ENCODE data around the gene COX7A2L. TPM values are rescaled to one million over a fixed set of nuclear protein-coding genes. Genes with fewer than 3 reads are reported as not detected.
"Not testable (repeated sequence)": the region's sequence is repeated elsewhere in the genome, so short reads cannot be mapped to it uniquely, and the experiment has no call there.

COX7A2L gene
- total RNA-seq, 1 donor from 2014 or later = 80.7 TPM

- intact Hi-C loops (cut with DNase I) = loop anchor here (10.0 kb wide), 1 partner anchor 241 kb away; no protein-coding TSS in a partner anchor
- H3K4me1 ChIP-seq = no peaks in the 10 kb centered on the region
- no peak overlapping the region for H3K4me3 ChIP-seq
- TF ChIP-seq CTCF (IDR thresholded peaks at IDR 0.05) = no peak
- H3K9me3 ChIP-seq = no peaks in the 10 kb centered on the region
- H3K27me3 ChIP-seq = no peaks in the 10 kb centered on the region
- ATAC-seq = no peak
- no peak overlapping the region for H3K27ac ChIP-seq
- H3K36me3 ChIP-seq = peaks cover 60% of the 10 kb centered on the region
- DNase-seq = no peak
These were observed 25.4 kb downstream of the COX7A2L start for GRCh38 chr2:42335514-42336104.

- not testable (repeated sequence) for DNase-seq, H3K9me3 ChIP-seq, H3K4me1 ChIP-seq, H3K4me3 ChIP-seq, H3K27me3 ChIP-seq, ATAC-seq, H3K27ac ChIP-seq
- peaks cover 65% of the 10 kb centered on the region for H3K36me3 ChIP-seq
- intact Hi-C loops (cut with DNase I) = loop anchor here (10.0 kb wide), 1 partner anchor 240 kb away; no protein-coding TSS in a partner anchor
These were observed 26.2 kb downstream of the COX7A2L start for GRCh38 chr2:42334865-42335264.

GRCh38 chr2:42334220-42334619 lies 26.8 kb downstream of the COX7A2L start:
- no peak for ATAC-seq
- no peak for DNase-seq
- no peak overlapping the region for H3K27ac ChIP-seq
- H3K4me1 ChIP-seq = no peaks in the 10 kb centered on the region
- no peak overlapping the region for H3K4me3 ChIP-seq
- no peaks in the 10 kb centered on the region for H3K9me3 ChIP-seq
- no peaks in the 10 kb centered on the region for H3K27me3 ChIP-seq
- intact Hi-C loops (cut with DNase I) = loop anchor here (10.0 kb wide), 1 partner anchor 239 kb away; no protein-coding TSS in a partner anchor
- no peak for TF ChIP-seq CTCF (IDR thresholded peaks at IDR 0.05)
- H3K36me3 ChIP-seq = peaks cover 71% of the 10 kb centered on the region

GRCh38 chr2:42333579-42333978 lies 27.4 kb downstream of the COX7A2L start:
- no peak overlapping the region for H3K27ac ChIP-seq
- H3K9me3 ChIP-seq = no peaks in the 10 kb centered on the region
- ATAC-seq (no peak), DNase-seq (no peak)
- intact Hi-C loops (cut with DNase I) = loop anchor here (10.0 kb wide), 1 partner anchor 239 kb away; no protein-coding TSS in a partner anchor
- no peaks in the 10 kb centered on the region for H3K4me1 ChIP-seq
- H3K36me3 ChIP-seq = peaks cover 76% of the 10 kb centered on the region
- no peaks in the 10 kb centered on the region for H3K27me3 ChIP-seq
- TF ChIP-seq CTCF (IDR thresholded peaks at IDR 0.05) = no peak
- no peak overlapping the region for H3K4me3 ChIP-seq

- no peak for ATAC-seq
- H3K27me3 ChIP-seq = no peaks in the 10 kb centered on the region
- peaks cover 69% of the 10 kb centered on the region for H3K36me3 ChIP-seq
- no peaks in the 10 kb centered on the region for H3K4me1 ChIP-seq
- no peak for DNase-seq
- H3K9me3 ChIP-seq = no peaks in the 10 kb centered on the region
- intact Hi-C loops (cut with DNase I) = loop anchor here (10.0 kb wide), 1 partner anchor 238 kb away; no protein-coding TSS in a partner anchor
- no peak overlapping the region for H3K27ac ChIP-seq
- no peak for TF ChIP-seq CTCF (IDR thresholded peaks at IDR 0.05)
- H3K4me3 ChIP-seq = no peak overlapping the region
These were observed 28.4 kb downstream of the COX7A2L start for GRCh38 chr2:42332575-42332974.

GRCh38 chr2:42331569-42332284 lies 29.3 kb downstream of the COX7A2L start:
- Histone ChIP-seq H3K27me3 (no peaks in the 10 kb centered on the region), H3K27ac (no peak overlapping the region), H3K36me3 (peaks cover 75% of the 10 kb centered on the region), H3K9me3 (no peaks in the 10 kb centered on the region), H3K4me1 (no peaks in the 10 kb centered on the region), H3K4me3 (no peak overlapping the region)
- no peak for TF ChIP-seq CTCF (IDR thresholded peaks at IDR 0.05)
- intact Hi-C loops (cut with DNase I) = loop anchor here (10.0 kb wide), 1 partner anchor 237 kb away; no protein-coding TSS in a partner anchor
- ATAC-seq (no peak), DNase-seq (no peak)
